Vagina (tissue), 2 donors: Measurements from ENCODE around the gene ADAT3.

Source experiments
- CTCF ChIP-seq, 3 experiments: fragments of 450-650 bp in 2 of 3; fragments of 200-600 bp in 1 of 3; sonication (generic) in 1 of 3; IDR thresholded peaks; one replicate each; pipeline ENCODE4 v1.5.1; 2017 to 2019; ENCODE audit warnings: antibody characterized with exemption in 3 of 3, mild to moderate bottlenecking in 2 of 3, moderate library complexity in 2 of 3
- POLR2A ChIP-seq, 2 donors: fragments of 450-650 bp; IDR thresholded peaks; one replicate each; pipeline ENCODE4 v1.6.1; 2017; ENCODE audit warnings: antibody characterized with exemption in 2 of 2, mild to moderate bottlenecking in 2 of 2, moderate library complexity in 2 of 2

DNA sequence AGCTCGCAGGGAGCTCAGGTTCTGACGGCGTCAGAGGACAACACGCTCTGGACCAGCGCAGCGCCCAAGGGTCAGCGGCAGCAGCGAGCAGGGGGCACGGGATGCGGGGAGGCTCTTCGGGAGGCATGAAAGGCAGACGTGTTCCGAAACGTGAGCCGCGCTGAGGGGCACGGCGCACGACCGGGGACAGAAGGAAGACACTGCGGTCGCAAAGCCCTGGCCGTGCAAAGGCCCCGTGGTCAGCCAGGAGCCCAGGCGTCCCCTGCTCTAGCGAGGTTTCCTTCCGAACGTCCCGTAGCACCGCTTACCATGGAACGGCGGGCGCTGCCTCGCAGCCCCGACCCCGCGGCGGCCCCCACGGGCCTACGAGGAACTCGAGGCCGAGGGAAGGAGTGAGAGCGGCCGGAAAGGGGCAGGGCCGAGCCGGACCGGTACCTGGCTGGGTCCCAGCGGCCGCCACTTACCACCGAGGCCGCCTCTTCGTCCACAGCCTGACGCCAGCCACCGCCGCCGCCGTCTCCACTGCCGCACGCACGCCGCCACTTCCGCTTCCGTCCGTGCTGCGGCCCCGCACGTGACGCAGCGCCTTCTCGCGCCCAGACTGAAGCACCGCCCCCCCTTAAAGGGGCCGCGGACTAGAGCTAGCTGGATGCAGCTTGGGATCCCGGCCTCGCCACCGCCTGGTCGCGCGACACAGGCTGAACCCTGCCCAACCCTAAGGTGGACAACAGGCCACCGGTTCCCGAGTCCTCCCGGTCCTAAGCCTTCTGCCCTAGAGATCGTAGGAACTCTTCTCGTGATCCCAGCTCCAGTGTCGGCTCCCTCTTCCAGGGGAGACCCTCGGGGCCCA lies 29.3 kb upstream of the ADAT3 start:
- TF ChIP-seq CTCF (IDR thresholded peaks at IDR 0.05) (no peak), POLR2A (IDR thresholded peaks at IDR 0.05) (peak in 1 of 2 donors; percentile 68)
